Glutamatergic neuron (in vitro differentiated cells): ENCODE results near the gene TSSK6. TPM values are rescaled to one million over a fixed set of nuclear protein-coding genes. Genes with fewer than 3 reads are reported as not detected.
A peak's percentile ranks its signal among the peaks of the same experiment; 100 is the strongest.

Source experiments
- DNase-seq: peaks from one replicate; pipeline ENCODE4 v3.0.0; 2022
- H3K27ac Mint-ChIP-seq: one replicate; pipeline ENCODE4 v1.8.0; 2020; ENCODE audit warnings: mild to moderate bottlenecking, mixed read lengths, inconsistent platforms; ENCODE audit not compliant: unreplicated experiment
- H3K27me3 Mint-ChIP-seq: one replicate; pipeline ENCODE4 v1.8.0; 2020; ENCODE audit warnings: mild to moderate bottlenecking, moderate library complexity, mixed read lengths, inconsistent platforms; ENCODE audit not compliant: unreplicated experiment
- H3K36me3 Mint-ChIP-seq: one replicate; pipeline ENCODE4 v1.8.0; 2020; ENCODE audit warnings: mild to moderate bottlenecking, mixed read lengths, inconsistent platforms; ENCODE audit not compliant: unreplicated experiment
- H3K4me1 Mint-ChIP-seq: one replicate; pipeline ENCODE4 v1.8.0; 2020; ENCODE audit warnings: mild to moderate bottlenecking, low read depth, mixed read lengths, inconsistent platforms; ENCODE audit not compliant: unreplicated experiment
- H3K4me3 Mint-ChIP-seq: one replicate; pipeline ENCODE4 v1.8.0; 2020; ENCODE audit warnings: mild to moderate bottlenecking, mixed read lengths, inconsistent platforms; ENCODE audit not compliant: unreplicated experiment
- H3K9me3 Mint-ChIP-seq: one replicate; pipeline ENCODE4 v1.8.0; 2020; ENCODE audit warnings: mild to moderate bottlenecking, moderate library complexity, mixed read lengths, inconsistent platforms; ENCODE audit not compliant: unreplicated experiment
- CTCF ChIP-seq: fragments of 200-600 bp; sonication (generic); IDR thresholded peaks from one replicate; pipeline ENCODE4 v1.5.0; 2021; ENCODE audit not compliant: partially characterized antibody, unreplicated experiment
- total RNA-seq: library from RNA; stranded (reverse); fragmentation: NEBNext Ultra II Directional; extraction: Animal tissue kit (Norgen Biotek cat#: 25700); gene quantifications from one replicate; pipeline ENCODE4 v1.2.1, GENCODE V29; 2021; ENCODE audit not compliant: unreplicated experiment

Gene TSSK6
- total RNA-seq, 1 donor from 2014 or later: 1.7 TPM

- Mint-ChIP-seq H3K36me3 (peaks cover 34% of the 10 kb centered on the region), H3K4me1 (peaks cover 34% of the 10 kb centered on the region), H3K4me3 (no peak overlapping the region), H3K9me3 (peaks cover 39% of the 10 kb centered on the region), H3K27me3 (peaks cover 18% of the 10 kb centered on the region), H3K27ac (peak overlapping the region; percentile 2)
- TF ChIP-seq CTCF: no peak
- DNase-seq: no peak
Observed at GRCh38 chr19:19465436-19466070, 49.8 kb downstream of the TSSK6 start.

GRCh38 chr19:19464339-19465098 lies 50.8 kb downstream of the TSSK6 start:
- TF ChIP-seq CTCF: no peak
- peaks cover 34% of the 10 kb centered on the region for H3K36me3 Mint-ChIP-seq
- H3K4me1 Mint-ChIP-seq: peaks cover 43% of the 10 kb centered on the region
- H3K9me3 Mint-ChIP-seq: peaks cover 39% of the 10 kb centered on the region
- peaks cover 17% of the 10 kb centered on the region for H3K27me3 Mint-ChIP-seq
- H3K27ac Mint-ChIP-seq: peak overlapping the region; percentile 90
- peak overlapping the region; percentile 34 for H3K4me3 Mint-ChIP-seq
- DNase-seq: no peak

Other genes starting within 250 kb of the TSSK6 start
- 7.2 TPM for gene TM6SF2, start 242.2 kb downstream of the TSSK6 start, total RNA-seq
- 134 TPM for gene SUGP1, start 195.0 kb downstream of the TSSK6 start, total RNA-seq
- 107 TPM for gene MAU2, start 194.7 kb downstream of the TSSK6 start, total RNA-seq
- gene GATAD2A, start 109.9 kb downstream of the TSSK6 start, total RNA-seq: 203 TPM
- 394 TPM for gene NDUFA13, start 677 bp upstream of the TSSK6 start, total RNA-seq
- 21.6 TPM for gene YJEFN3, start 13.4 kb upstream of the TSSK6 start, total RNA-seq
- gene CILP2, start 22.7 kb upstream of the TSSK6 start, total RNA-seq: 40.9 TPM
- 56.1 TPM for gene PBX4, start 103.1 kb upstream of the TSSK6 start, total RNA-seq
- gene LPAR2, start 112.7 kb upstream of the TSSK6 start, total RNA-seq: 364 TPM
- gene GMIP, start 128.1 kb upstream of the TSSK6 start, total RNA-seq: 204 TPM
- gene ATP13A1, start 148.1 kb upstream of the TSSK6 start, total RNA-seq: 92.7 TPM
- 8.0 TPM for gene ZNF101, start 153.3 kb upstream of the TSSK6 start, total RNA-seq
- gene ZNF14, start 217.6 kb upstream of the TSSK6 start, total RNA-seq: 10.9 TPM